Measurements from ENCODE around the gene SGSM2.
A peak's percentile ranks its signal among the peaks of the same experiment; 100 is the strongest.

The SGSM2 gene

DNA sequence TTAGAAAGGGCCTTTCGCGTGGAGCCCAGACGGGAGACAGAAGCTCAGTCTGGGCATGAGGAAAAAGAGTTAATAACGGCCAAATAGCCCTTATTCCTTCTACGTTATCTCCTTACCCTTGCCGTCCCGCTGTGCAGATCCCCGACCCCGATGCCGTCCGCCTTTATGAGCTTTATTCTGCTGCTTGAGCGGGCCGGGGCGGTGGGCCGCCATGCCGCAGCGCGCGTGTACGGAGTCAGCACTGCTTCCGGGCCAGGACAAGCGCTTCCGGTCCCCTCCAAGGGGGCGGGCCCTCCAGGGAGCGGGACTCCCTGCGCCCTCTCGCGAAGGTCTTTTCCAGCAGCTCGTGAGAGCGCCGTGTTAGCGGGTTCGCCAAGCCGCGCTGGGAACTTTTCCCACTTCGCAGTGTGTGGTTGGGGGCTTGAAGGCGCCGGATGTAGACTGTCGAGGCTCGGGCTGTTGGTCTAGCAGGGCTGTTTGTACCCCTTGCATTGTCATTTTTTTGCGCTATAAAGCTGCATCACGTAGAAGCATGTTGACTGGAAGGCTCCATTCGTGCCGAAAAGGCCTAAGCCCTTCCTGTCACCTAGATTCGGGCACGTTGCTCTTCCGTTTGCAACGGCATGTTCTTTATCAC lies 968 bp upstream of the SGSM2 start, which contains the start of gene TSR1:
TSR1 (minus strand) TSS at position 243 of the 637 bp plus-strand sequence; CDS start at position 213, 30 bp downstream.
- DNase-seq (ENCODE audit: low read depth), result peak; percentile 87
- peak within 1 kb of the TSS; percentile 93 for H3K4me3 ChIP-seq (ENCODE audit: low read length)
- TF ChIP-seq, protein P1, sequence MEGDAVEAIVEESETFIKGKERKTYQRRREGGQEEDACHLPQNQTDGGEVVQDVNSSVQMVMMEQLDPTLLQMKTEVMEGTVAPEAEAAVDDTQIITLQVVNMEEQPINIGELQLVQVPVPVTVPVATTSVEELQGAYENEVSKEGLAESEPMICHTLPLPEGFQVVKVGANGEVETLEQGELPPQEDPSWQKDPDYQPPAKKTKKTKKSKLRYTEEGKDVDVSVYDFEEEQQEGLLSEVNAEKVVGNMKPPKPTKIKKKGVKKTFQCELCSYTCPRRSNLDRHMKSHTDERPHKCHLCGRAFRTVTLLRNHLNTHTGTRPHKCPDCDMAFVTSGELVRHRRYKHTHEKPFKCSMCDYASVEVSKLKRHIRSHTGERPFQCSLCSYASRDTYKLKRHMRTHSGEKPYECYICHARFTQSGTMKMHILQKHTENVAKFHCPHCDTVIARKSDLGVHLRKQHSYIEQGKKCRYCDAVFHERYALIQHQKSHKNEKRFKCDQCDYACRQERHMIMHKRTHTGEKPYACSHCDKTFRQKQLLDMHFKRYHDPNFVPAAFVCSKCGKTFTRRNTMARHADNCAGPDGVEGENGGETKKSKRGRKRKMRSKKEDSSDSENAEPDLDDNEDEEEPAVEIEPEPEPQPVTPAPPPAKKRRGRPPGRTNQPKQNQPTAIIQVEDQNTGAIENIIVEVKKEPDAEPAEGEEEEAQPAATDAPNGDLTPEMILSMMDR (conservative IDR thresholded peaks at IDR 0.05; ENCODE audit: low read length), result peak; percentile 35

DNA sequence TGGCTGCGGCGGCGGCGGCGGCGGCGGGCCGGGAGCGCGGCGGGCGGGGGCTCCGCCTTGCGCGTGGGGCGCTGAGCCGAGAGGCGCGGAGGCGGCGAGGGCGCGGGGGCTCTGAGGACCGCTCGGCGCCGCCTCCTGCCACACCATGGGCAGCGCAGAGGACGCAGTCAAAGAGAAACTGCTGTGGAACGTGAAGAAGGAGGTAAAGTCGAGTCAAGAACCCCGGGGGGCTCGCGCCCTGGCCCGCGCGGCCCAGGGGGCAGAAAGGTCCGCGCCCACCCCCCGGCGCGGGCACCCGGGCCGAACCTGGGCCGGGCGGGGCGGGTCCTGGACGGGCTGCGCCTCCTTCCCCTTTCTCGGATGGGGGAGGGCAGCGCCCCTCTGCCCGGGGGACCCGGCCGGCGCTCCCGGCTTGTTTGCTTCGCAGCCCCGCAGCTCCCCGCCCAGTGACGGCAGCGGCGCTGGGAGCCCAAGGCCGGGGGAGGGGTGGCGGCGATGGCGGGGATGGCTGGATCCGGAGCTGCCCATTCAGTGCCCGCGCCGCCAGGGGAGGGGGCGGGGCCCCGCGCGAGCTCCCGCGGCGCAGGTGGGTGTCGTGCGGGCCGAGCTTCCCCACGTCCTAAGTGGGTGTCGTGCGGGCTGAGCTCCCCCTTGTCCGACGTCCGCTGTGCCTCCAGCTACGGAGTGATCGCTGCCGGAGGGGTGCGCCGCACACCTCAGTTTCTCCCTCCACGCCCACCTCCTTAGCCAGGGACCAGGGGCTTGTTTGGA lies 428 bp downstream of the SGSM2 start:
- peak; percentile 43 for DNase-seq (ENCODE audit: low read depth)
- TF ChIP-seq, protein P1 (conservative IDR thresholded peaks at IDR 0.05; ENCODE audit: low read length), result no peak

DNA sequence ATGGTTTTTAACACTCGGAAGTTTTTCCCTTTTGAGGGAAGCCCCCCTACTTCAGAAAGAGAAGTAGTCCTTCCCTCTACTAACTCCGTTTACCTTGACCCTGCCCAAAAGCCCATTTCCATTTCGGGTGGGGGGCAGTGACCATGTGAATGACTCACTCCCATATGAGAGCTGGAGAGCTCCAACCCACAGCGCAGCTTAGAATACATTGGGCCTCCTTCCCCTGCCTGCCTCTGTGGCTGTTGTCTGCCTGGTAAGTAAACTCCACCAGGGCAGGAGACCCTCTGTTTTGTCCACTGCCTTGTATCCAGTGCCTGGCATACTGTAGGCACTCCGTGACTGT lies 985 bp downstream of the SGSM2 start:
- H3K4me3 ChIP-seq (ENCODE audit: low read length), result peak overlapping the region; percentile 93
- no peak for DNase-seq (ENCODE audit: low read depth)
- TF ChIP-seq, protein P1 (conservative IDR thresholded peaks at IDR 0.05; ENCODE audit: low read length), result no peak

More for the DNA sequence above, 428 bp downstream of the SGSM2 start:
- H3K4me3 ChIP-seq (ENCODE audit: low read length), result peak overlapping the region; percentile 93

DNA sequence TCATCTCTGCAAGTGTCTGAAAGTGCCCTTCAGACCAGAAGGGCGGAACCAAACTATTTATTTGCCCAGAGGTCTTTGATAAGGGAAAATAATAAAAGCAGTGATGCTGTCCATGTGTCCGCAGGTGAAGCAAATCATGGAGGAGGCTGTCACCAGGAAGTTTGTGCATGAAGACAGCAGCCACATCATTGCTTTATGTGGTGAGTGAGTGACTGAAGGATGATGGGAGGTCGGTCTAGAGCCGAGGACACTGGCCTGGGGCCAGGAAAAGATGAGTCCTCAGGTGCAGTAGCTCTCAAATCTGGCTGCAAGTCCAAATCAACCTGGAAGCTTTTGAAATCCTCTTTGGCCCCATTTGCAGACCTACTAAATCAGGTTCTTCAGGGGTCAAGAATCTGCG lies 6.1 kb downstream of the SGSM2 start:
- no peak for DNase-seq (ENCODE audit: low read depth)
- TF ChIP-seq, protein P1 (conservative IDR thresholded peaks at IDR 0.05; ENCODE audit: low read length), result no peak
- H3K4me3 ChIP-seq (ENCODE audit: low read length), result no peak overlapping the region

DNA sequence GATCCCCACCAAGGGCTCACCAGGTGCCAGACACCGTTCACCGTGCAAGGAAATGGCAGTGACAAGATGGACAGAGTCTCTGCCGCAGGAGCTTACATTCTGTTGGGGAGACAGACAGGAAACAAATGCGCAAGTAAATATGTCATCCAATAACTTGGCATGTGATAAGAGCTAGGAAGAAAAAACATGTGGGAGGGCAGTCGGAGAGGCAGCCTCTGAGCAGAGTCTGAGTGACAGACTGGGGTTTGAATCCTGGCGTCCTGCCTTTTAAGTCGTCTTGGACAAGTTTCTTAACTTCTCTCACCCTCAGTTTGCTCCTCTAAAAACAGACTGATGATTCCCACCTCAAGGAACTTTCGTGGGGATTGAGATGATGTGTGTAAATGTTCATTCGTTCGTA lies 7.2 kb downstream of the SGSM2 start:
- DNase-seq (ENCODE audit: low read depth), result no peak
- H3K4me3 ChIP-seq (ENCODE audit: low read length), result no peak overlapping the region
- TF ChIP-seq, protein P1 (conservative IDR thresholded peaks at IDR 0.05; ENCODE audit: low read length), result no peak

DNA sequence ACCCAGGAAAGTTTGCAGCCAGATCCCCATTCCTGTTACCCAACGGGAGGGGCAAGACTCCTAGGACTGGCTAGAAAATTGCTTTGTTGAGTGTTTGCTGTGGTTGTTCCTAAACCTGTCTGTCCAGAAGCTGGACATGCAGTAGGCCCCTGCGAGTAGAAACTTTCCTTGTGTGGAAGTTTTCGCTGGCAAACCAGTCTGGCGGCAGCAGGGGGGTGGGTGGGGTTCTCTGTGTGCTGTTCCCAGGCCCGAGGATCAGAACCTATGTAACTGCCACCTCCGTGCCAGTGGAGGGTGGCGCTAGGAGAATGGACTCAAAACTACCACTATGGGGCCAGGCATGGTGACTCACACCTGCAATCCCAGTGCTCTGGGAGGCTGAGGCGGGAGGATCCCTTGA lies 9.2 kb downstream of the SGSM2 start:
- TF ChIP-seq, protein P1 (conservative IDR thresholded peaks at IDR 0.05; ENCODE audit: low read length), result no peak
- DNase-seq (ENCODE audit: low read depth), result no peak
- no peak overlapping the region for H3K4me3 ChIP-seq (ENCODE audit: low read length)

All from AG10803 (cell line).